SU-DHL-6 (cell line): ENCODE measurements around the gene PRKN.

Experiments
- H2AFZ ChIP-seq: fragments of 200-600 bp; sonication (generic); 2 replicates; pipeline ENCODE4 v1.6.1; 2014; ENCODE audit warnings: low read depth, mild to moderate bottlenecking, moderate library complexity, mixed read lengths, antibody characterized with exemption, low read length; ENCODE audit not compliant: severe bottlenecking
- H3F3A ChIP-seq: fragments of 200-600 bp; shearing (Covaris generic); 2 replicates; pipeline ENCODE4 v1.6.0; 2016; ENCODE audit warnings: antibody characterized with exemption, mild to moderate bottlenecking; ENCODE audit not compliant: insufficient read depth
- H3K27ac ChIP-seq: fragments of 200-600 bp; sonication (generic); 2 replicates; pipeline ENCODE4 v1.5.1; 2016; ENCODE audit warnings: low read depth, mild to moderate bottlenecking, low read length, moderate library complexity, mixed read lengths
- H3K27me3 ChIP-seq: fragments of 200-600 bp; sonication (generic), shearing (Covaris generic); 2 replicates; pipeline ENCODE4 v1.6.0; 2014; ENCODE audit warnings: mild to moderate bottlenecking, low read length
- H3K36me3 ChIP-seq: fragments of 200-600 bp; sonication (generic); 2 replicates; pipeline ENCODE4 v1.6.1; 2014; ENCODE audit warnings: mild to moderate bottlenecking, low read length, mixed read lengths
- H3K4me2 ChIP-seq: fragments of 300-600, 200-600 bp; shearing (Covaris generic), sonication (generic); 2 replicates; pipeline ENCODE4 v1.6.0; 2014; ENCODE audit warnings: low read length, low read depth, mild to moderate bottlenecking; ENCODE audit not compliant: poor library complexity, severe bottlenecking
- H3K4me3 ChIP-seq: fragments of 200-600 bp; sonication (generic); 2 replicates; pipeline ENCODE4 v1.5.1; 2014; ENCODE audit warnings: antibody characterized with exemption, low read length, mild to moderate bottlenecking, mixed read lengths; ENCODE audit not compliant: insufficient read depth, poor library complexity, severe bottlenecking
- H3K79me2 ChIP-seq: fragments of 200-600 bp; sonication (generic); 2 replicates; pipeline ENCODE4 v1.6.1; 2014; ENCODE audit warnings: mild to moderate bottlenecking, low read length, moderate library complexity; ENCODE audit not compliant: insufficient read depth
- H3K9ac ChIP-seq: fragments of 200-600 bp; sonication (generic); 2 replicates; pipeline ENCODE4 v1.7.0; 2014; ENCODE audit warnings: mild to moderate bottlenecking, low read length
- H3K9me2 ChIP-seq: fragments of 200-600 bp; sonication (generic); replicated peaks from 2 replicates; pipeline ENCODE4 v1.6.1; 2014; ENCODE audit warnings: low read length; ENCODE audit not compliant: insufficient read depth
- H3K9me3 ChIP-seq: fragments of 200-600 bp; sonication (generic); 2 replicates; pipeline ENCODE4 v1.6.1; 2014; ENCODE audit warnings: low read length, mixed read lengths; ENCODE audit not compliant: insufficient read depth
- H4K20me1 ChIP-seq: fragments of 200-600 bp; sonication (generic); 2 replicates; pipeline ENCODE4 v1.6.1; 2014; ENCODE audit warnings: low read depth, mild to moderate bottlenecking, antibody characterized with exemption, low read length, moderate library complexity, mixed read lengths
- EZH2phosphoT487 ChIP-seq: fragments of 200-600 bp; sonication (generic), shearing (Covaris generic); conservative IDR thresholded peaks from 2 replicates; pipeline ENCODE4 v1.6.1; 2018; ENCODE audit warnings: mild to moderate bottlenecking, antibody characterized with exemption, low read length, moderate library complexity, mixed read lengths
- TF ChIP-seq, protein P1 (sequence below): fragments of 200-600 bp; sonication (generic); IDR thresholded peaks from one replicate; pipeline ENCODE4 v1.5.1; 2017; ENCODE audit warnings: antibody characterized with exemption, mild to moderate bottlenecking, low read length, moderate library complexity; ENCODE audit not compliant: insufficient read depth, poor library complexity, severe bottlenecking

PRKN gene

DNA sequence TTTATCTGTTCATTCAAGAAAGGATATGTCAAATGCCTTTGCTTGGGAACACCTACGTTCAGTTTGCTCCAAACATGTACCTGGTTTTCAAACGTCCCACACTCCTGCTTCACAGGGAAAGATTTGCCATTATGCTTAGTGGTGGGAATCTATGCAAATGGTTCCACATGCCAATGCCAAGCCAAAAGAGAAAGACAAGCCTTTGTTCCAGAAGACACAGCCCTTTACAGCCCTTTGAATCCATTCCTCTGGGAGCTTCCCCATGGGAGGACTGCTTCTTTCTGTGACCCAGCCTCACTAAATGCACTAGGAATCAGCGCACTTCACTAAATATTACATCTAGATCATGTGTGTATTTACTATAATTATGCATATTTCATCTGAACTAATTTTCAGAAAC is 619.5 kb downstream of the PRKN start:
- TF ChIP-seq, protein P1, sequence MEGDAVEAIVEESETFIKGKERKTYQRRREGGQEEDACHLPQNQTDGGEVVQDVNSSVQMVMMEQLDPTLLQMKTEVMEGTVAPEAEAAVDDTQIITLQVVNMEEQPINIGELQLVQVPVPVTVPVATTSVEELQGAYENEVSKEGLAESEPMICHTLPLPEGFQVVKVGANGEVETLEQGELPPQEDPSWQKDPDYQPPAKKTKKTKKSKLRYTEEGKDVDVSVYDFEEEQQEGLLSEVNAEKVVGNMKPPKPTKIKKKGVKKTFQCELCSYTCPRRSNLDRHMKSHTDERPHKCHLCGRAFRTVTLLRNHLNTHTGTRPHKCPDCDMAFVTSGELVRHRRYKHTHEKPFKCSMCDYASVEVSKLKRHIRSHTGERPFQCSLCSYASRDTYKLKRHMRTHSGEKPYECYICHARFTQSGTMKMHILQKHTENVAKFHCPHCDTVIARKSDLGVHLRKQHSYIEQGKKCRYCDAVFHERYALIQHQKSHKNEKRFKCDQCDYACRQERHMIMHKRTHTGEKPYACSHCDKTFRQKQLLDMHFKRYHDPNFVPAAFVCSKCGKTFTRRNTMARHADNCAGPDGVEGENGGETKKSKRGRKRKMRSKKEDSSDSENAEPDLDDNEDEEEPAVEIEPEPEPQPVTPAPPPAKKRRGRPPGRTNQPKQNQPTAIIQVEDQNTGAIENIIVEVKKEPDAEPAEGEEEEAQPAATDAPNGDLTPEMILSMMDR, result no peak
- no peak for TF ChIP-seq EZH2phosphoT487
- Histone ChIP-seq H3F3A (no peaks in the 10 kb centered on the region), H3K4me2 (no peak overlapping the region)

DNA sequence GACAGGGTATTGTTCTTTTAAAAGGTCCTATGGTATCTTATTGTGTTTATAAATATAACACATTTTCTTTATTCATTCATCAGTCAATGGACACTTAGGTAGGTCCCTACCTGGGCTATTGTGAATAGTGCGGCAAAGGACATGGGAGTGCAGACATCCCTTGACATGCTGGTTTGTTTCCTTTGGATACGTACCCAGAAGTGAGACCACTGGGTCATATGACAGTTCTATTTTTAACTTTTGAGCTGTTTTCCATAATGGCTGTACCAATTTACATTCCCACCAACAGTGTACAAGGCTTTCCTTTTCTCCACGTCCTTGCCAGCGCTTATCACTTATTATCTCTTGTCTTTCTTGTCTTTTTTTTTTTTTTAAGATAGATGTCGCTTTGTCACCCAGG is 627.5 kb downstream of the PRKN start:
- H4K20me1 ChIP-seq, result no peaks in the 10 kb centered on the region
- H3K27ac ChIP-seq, result no peak overlapping the region
- no peak overlapping the region for H3K4me2 ChIP-seq
- no peaks in the 10 kb centered on the region for H3K36me3 ChIP-seq
- no peak overlapping the region for H3K4me3 ChIP-seq
- H3K9me3 ChIP-seq, result peaks cover 3% of the 10 kb centered on the region; the same call in 1 of the 2 replicates
- no peaks in the 10 kb centered on the region for H3K9me2 ChIP-seq
- TF ChIP-seq, protein P1, result no peak
- no peak for TF ChIP-seq EZH2phosphoT487
- H2AFZ ChIP-seq, result no peak overlapping the region
- no peaks in the 10 kb centered on the region for H3K27me3 ChIP-seq
- no peaks in the 10 kb centered on the region for H3K79me2 ChIP-seq
- H3F3A ChIP-seq, result no peaks in the 10 kb centered on the region
- H3K9ac ChIP-seq, result no peak overlapping the region

More for the DNA sequence above, 619.5 kb downstream of the PRKN start:
- Histone ChIP-seq H3K79me2 (no peaks in the 10 kb centered on the region), H3K9me2 (no peaks in the 10 kb centered on the region), H3K9ac (no peak overlapping the region), H2AFZ (no peak overlapping the region), H3K27ac (no peak overlapping the region), H3K27me3 (no peaks in the 10 kb centered on the region), H3K4me3 (no peak overlapping the region), H3K9me3 (no peaks in the 10 kb centered on the region), H4K20me1 (no peaks in the 10 kb centered on the region), H3K36me3 (no peaks in the 10 kb centered on the region)

DNA sequence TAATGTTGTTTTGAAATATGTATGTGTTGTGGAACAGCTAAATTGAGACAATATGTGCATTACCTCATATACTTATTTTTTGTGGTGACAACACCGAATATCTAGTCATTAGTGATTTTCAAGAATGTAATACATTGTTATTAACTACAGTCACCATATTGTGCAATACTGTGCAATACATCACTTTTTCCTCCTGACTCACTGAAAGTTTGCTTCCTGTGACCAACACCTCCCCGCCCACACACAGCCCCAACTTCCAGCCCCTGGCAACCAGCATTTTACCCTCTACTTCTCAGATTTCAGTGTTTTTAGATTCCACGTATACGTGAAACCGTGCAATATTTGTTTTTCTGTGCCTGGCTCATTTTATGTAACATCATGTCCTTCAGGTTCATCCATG is 627.9 kb downstream of the PRKN start:
- no peak overlapping the region for H3K4me2 ChIP-seq
- TF ChIP-seq, protein P1, result no peak
- TF ChIP-seq EZH2phosphoT487, result no peak

More for the DNA sequence above, 627.9 kb downstream of the PRKN start:
- Histone ChIP-seq H3F3A (no peaks in the 10 kb centered on the region), H2AFZ (no peak overlapping the region), H3K27me3 (no peaks in the 10 kb centered on the region), H3K4me3 (no peak overlapping the region), H3K27ac (no peak overlapping the region), H4K20me1 (no peaks in the 10 kb centered on the region), H3K9me2 (no peaks in the 10 kb centered on the region), H3K79me2 (no peaks in the 10 kb centered on the region), H3K36me3 (no peaks in the 10 kb centered on the region), H3K9ac (no peak overlapping the region), H3K9me3 (peaks cover 3% of the 10 kb centered on the region; the same call in 1 of the 2 replicates)
